Measurements from ENCODE around the gene ARHGAP26.
A peak's percentile ranks its signal among the peaks of the same experiment; 100 is the strongest.

Gene ARHGAP26

GRCh38 chr5:142847898-142848790, 78.0 kb downstream of the ARHGAP26 start:
- no peak for DNase-seq (ENCODE audit: low read depth in 1 of 2, low spot score in 1 of 2)

DNA sequence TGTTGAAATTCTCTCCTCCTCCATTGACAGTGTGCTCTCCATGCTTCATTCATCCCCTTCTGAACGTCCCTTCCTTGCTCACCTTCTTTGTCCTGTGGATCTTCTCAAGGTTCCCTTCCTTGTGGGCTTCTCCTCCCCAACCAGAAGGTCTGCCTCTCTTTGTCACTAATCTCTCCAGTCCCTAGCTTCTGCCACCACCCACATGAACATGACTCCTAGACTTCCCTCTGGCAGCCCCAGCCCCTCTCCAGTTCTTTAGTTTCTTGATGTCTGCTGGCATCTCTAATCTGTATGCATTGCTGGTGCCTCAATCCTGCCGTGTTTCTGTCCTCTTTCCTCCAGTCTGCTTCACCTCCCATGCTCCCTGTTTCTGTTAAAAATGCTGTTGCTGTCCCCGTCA, 79.3 kb downstream of the ARHGAP26 start:
- DNase-seq (ENCODE audit: low read depth in 1 of 2, low spot score in 1 of 2), result no peak

- DNase-seq (ENCODE audit: low read depth in 1 of 2, low spot score in 1 of 2), result no peak
These were observed 79.7 kb downstream of the ARHGAP26 start for GRCh38 chr5:142849880-142850279.

- DNase-seq (ENCODE audit: low read depth in 1 of 2, low spot score in 1 of 2), result no peak
These were observed 81.6 kb downstream of the ARHGAP26 start for GRCh38 chr5:142851731-142852130.

- DNase-seq (ENCODE audit: low read depth in 1 of 2, low spot score in 1 of 2), result no peak
These were observed 82.4 kb downstream of the ARHGAP26 start for GRCh38 chr5:142852416-142853198.

DNA sequence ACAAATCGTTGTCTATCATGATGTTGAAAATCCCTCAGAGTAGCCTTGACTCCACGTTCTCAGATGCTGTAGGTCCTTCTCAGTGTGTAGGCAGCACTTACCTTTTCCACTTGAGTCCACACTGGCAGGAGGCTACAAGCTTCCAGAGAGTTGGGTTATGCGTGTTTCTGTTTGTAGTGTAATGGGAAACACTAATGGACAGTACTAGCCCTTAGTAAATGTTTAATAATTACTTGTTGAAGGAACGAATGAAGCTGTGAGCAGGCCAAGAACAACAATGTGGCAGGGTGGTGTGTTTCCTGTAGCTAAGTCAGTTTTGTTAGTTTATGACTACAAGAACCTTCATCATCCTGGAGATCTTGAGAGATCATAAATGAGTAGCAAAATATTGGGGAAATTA, 83.5 kb downstream of the ARHGAP26 start:
- no peak for DNase-seq (ENCODE audit: low read depth in 1 of 2, low spot score in 1 of 2)

DNA sequence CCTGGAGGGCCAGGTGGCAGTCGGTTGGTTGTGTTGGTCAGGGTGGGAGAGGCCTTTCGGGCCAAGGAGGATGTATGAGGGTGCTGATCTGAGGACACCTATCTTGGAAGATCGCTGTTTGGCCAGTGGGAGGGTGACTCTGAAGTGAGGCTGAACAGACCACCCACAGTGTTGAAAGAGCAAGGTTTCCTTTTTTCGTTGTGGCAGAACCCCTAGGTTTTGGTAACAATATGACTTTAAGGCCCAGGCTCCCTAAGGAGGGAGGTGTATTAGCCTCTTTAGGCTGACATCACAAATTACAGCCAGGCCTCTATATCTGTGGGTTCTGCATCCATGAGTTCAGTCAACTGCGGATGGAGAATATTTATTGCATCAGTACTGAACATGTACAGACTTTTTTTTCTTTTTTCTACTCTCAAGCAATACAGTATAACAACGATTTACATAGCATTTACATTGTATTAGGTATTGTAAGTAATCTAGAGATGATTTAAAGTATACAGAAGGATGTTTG, 86.1 kb downstream of the ARHGAP26 start:
- DNase-seq (ENCODE audit: low read depth in 1 of 2, low spot score in 1 of 2), result no peak

GRCh38 chr5:142857405-142857804, 87.2 kb downstream of the ARHGAP26 start:
- DNase-seq (ENCODE audit: low read depth in 1 of 2, low spot score in 1 of 2), result no peak

GRCh38 chr5:142859037-142859436, 88.9 kb downstream of the ARHGAP26 start:
- no peak for DNase-seq (ENCODE audit: low read depth in 1 of 2, low spot score in 1 of 2)

DNA sequence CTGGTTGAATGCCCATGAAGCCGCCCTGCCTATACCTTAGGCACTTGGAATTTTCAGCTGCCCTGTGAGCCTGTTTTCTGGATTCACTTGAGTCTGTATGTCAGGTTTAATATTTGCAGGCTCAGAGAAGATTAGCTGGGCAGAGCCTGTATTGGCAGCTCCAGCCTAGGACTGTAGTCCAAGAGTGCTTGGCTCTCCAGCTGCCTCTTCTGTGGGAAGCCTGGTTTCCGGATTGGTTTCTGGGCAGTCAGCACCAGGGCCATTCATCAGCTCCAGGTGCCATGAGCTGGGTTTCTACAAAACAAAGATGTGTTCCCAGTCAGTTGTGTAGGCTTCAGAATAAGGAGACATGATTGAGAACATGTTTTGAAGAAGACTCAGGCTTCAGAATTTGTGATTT, 90.1 kb downstream of the ARHGAP26 start:
- DNase-seq (ENCODE audit: low read depth in 1 of 2, low spot score in 1 of 2), result no peak

- DNase-seq (ENCODE audit: low read depth in 1 of 2, low spot score in 1 of 2), result no peak
These were observed 90.8 kb downstream of the ARHGAP26 start for GRCh38 chr5:142861011-142861410.

DNA sequence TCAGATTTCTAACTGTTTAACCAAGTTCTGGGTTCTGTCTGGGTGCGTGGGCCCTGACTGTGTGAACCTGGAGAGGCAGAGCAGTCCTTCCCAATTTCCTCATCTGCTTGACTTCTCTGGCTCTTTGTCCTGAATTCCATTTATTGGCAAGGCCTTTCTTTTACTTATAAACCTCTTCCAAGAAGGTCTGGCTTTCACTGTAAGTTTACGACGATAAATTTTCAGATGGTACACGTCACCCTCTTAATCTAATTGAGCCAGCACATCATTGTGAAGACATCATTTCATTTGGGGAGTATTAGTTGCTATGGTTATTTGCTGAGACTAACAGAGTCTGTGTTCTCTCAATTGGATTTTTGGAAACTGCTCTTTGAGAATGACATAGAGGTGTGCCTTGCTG, 92.4 kb downstream of the ARHGAP26 start:
- DNase-seq (ENCODE audit: low read depth in 1 of 2, low spot score in 1 of 2), result no peak

- DNase-seq (ENCODE audit: low read depth in 1 of 2, low spot score in 1 of 2), result no peak
These were observed 93.7 kb downstream of the ARHGAP26 start for GRCh38 chr5:142863856-142864255.

DNA sequence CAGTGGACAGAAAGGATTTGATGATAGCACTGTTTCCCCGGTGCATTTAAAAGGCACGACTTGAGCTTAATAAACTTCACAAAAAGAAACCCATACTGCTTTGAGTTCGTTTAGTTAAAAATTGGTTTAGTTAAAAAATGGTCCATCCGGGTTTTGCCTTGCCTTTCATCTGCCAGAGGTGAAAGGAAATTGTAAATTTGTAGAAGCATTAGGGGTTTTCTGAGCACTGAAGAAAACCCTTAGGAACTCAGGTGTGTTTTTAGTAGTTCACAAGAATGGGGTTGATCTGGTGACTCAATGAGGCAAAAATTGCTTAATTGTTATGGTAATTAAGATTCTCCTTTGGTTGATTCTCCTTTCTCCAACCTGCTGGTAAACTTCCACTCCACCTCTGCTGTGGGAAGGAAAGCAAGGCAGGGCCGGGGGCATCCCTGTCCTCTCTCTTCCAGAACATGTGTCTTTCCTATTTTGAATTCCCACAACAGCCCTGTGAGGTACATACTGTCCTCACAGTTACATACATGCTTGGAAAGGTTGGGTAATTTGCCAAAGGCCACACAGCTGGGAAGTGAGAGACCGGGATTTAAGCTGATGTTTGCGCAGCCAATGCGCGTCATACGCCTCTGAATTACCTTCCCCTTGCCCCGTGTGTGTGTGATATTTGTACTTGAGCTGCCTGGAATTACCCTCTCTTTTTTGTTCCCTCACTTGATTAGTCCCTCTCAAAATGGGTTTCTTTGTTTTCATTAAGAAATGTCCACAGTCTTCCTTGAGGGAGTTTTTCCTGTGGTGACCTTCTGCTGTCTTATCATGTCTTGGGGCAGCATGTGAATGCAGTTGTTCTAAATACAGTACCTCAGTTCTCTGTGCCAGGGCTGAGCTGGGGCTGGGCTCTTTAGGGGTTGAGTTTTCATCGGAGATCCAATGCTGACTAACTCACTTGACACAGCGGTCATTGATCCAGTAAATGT, 94.4 kb downstream of the ARHGAP26 start:
- no peak for DNase-seq (ENCODE audit: low read depth in 1 of 2, low spot score in 1 of 2)

- no peak for DNase-seq (ENCODE audit: low read depth in 1 of 2, low spot score in 1 of 2)
These were observed 95.5 kb downstream of the ARHGAP26 start for GRCh38 chr5:142865631-142866030.

- peak; percentile 5 to 53 for DNase-seq (ENCODE audit: low read depth in 1 of 2, low spot score in 1 of 2)
These were observed 96.5 kb downstream of the ARHGAP26 start for GRCh38 chr5:142866563-142867275.

GRCh38 chr5:142869886-142870285, 99.7 kb downstream of the ARHGAP26 start:
- DNase-seq (ENCODE audit: low read depth in 1 of 2, low spot score in 1 of 2), result no peak

GRCh38 chr5:142870532-142871362, 100.6 kb downstream of the ARHGAP26 start:
- DNase-seq (ENCODE audit: low read depth in 1 of 2, low spot score in 1 of 2), result no peak
